ENCODE measurements around the gene IFT88. TPM values are rescaled to one million over a fixed set of nuclear protein-coding genes. Genes with fewer than 3 reads are reported as not detected.

Gene IFT88, protein sequence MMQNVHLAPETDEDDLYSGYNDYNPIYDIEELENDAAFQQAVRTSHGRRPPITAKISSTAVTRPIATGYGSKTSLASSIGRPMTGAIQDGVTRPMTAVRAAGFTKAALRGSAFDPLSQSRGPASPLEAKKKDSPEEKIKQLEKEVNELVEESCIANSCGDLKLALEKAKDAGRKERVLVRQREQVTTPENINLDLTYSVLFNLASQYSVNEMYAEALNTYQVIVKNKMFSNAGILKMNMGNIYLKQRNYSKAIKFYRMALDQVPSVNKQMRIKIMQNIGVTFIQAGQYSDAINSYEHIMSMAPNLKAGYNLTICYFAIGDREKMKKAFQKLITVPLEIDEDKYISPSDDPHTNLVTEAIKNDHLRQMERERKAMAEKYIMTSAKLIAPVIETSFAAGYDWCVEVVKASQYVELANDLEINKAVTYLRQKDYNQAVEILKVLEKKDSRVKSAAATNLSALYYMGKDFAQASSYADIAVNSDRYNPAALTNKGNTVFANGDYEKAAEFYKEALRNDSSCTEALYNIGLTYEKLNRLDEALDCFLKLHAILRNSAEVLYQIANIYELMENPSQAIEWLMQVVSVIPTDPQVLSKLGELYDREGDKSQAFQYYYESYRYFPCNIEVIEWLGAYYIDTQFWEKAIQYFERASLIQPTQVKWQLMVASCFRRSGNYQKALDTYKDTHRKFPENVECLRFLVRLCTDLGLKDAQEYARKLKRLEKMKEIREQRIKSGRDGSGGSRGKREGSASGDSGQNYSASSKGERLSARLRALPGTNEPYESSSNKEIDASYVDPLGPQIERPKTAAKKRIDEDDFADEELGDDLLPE
- total RNA-seq, result 12.1 and 14.7 TPM in 2 replicates
- 4.9 TPM for polyA plus RNA-seq (2012)

DNA sequence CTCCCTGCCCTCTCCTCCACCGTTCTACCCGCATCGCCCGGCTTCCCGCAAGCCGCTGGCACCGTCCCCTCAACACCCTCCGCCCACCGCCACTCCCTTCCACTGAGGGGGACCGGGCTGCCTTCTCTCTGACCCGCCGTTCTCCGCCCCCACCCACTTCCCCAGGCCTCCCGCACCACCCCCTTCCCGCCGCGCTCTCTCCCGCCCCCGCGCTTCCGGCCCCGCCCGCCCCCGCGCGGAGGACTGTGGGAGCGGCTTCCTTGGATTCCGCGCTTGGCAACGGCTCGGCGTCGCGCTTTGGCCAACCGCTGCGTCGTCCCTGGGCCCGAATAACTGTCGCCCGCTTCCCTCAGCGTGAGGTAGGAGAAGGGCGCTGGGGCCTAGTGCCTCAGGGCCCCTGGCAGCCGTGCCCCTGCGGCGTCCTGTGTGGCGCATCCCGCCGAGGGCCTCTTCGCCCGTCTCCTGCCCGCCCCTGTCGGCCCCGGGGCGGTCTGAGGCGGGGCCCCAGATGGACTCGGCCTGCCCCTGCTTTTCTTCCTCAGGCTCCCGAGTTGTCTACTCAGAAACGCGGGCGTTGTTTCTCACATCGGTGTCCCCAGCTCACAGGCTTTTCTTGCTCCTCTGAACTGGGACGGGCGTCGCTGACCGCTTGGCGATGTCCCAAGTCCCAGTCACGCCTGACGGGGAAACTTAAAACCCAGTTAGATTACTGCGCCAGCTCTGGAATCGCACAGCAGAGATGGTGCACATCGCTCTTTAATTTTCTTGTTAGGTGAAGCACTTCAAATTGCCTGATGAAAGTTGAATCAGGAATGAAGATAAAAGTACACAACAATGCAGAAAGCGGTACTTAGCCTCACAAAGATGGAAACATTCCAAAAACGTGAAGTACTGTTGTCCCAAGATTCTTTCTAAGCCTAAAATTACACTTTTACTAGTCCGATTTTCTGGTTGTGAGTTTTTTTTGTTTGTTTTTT, at the start of gene IFT88:
IFT88 (plus strand) TSS at position 260 of the 977 bp plus-strand sequence. CDS start 7,229 bp downstream, outside the sequence.
- DNase-seq (ENCODE audit: low read depth), result peak; percentile 91

DNA sequence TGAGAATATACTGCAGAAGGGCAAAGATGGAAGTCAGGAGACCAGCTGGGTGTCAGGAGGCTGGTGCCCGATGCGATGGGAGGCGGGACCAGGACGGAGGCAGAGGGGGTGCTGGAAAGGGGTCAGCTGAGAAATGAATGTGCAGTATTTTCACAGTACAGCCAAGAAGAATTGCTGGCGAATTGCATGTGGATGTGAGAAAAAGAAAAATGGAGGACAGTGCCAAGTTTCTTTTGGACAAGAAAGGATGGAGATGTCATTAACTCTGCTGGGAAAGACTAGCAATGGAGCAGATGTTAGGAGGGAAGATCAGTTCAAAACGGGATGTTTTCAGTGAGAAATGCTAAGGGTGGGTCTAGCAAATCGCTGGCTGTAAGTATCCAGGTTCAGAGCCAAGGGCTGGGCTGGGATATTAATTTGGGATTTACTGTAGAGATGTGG, 48.3 kb upstream of the IFT88 start:
- DNase-seq (ENCODE audit: low read depth), result no peak

DNA sequence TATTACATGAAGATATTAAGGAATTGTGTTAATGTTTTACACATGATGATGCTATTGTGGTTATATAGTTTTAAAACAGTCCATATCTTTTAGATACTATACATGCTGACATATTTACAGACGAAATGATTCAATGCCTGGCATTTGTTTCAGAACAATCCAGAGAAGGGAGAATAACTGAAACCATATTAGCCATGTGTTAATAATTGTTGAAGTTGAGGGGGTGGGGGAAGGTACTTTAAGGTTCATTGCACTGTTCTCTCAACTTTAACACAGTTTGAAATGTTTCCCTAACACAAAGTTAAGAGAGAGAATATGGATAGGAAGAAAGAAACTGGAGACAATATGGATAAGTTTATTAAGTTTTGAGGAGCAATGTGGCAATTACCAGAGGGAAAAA, 47.1 kb upstream of the IFT88 start:
- DNase-seq (ENCODE audit: low read depth), result no peak

DNA sequence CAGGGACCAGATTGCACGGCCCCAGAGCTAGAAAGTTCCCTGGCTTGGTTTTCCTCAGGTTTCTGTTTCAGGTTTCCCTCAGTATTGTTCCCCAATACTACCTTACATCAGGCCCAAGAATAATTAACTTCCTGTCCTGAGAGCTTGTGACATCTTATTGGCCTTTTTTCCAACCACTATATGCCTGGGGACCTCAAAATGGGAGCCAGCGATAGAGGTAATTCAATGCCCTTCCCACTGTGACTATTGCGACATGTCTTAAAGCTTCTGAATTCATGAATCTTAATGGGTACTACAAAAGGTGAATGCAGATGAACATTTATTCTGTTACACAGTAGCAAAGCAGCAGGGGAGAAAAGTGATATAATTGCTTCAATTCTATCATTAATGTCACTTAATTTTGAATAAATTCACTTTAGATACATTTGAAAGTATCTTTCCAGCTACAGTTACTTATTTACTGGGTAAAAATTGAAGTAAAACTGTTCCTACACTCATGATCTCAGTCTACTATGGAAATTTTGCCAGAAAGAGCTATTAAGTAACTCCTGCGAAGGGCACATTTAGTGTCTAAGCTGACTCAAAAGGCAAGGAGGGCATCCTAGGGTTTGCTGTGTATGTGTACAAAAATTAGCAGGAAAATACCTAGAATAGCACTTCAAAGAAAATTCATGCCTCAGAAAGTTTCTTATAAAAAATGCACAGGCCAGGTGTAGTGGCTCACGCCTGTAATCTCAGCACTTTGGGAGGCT, 45.4 kb upstream of the IFT88 start:
- no peak for DNase-seq (ENCODE audit: low read depth)

DNA sequence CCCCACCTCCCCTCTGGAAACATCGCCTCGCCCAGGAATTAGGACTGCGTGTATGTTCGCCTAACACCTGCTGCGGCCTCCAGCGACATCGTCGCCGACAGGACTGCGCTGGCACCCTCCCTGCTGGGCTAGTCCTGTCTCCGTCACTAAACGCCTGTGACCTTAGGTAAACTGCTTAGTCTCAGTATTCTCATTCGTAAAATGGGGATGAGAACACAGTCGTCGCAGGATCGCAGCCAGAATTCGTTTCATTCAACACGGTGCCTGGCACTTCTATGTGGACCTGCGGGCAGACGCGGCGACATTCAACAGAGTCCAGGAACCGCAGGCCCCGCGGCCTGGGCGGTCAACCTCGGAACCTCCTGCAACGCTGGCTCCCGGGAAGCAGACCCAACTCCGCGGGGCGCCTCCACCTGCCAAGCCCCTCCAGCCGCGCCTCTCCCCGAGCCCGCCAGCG, 41.8 kb upstream of the IFT88 start:
- peak; percentile 44 for DNase-seq (ENCODE audit: low read depth)

DNA sequence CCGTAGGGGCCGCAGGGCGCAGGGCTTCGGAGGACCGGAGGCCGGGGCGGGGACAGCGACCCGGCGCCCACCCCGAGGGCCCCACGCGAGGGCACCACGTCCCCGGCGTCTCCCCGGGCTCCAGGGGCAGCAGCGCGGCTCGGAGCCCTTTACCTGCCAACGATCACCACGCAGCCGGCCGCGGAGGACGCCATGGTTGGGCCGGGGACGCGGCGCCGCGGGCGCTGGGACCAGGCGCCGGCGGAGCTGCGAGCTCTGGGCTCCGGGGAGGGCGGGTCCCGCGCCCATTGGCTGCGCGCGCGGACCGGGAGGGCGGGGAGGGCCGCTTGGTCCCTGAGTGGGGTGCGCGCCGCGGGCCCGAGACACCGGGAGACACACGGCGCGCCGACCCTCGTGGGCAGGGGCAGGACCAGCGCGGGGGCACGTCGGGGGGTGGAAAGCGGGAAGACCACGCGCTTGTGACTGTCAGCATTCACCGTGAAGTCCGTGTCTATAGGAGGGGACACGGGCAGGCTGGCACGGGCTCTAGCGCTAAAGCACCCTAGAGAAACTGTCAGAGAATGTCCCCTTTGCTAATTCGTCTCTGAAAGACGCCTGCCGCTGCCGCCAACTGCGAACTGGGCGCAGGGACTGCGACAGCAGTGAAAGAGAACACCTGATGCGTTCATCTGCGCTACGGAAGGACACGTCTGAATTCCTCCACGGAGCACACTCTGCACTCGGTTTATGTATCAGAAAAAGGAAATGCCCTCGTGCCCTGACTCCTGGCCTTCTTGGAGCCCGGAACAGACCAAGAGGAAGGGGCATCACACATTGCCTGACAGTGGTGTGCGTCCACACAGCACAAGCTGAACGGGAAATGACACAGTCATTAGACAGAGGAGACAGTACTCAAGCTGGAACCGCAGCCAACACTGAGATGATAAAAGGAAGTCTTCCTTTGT, 41.1 kb upstream of the IFT88 start, which contains the start of gene CRYL1:
CRYL1 (minus strand) TSS at position 257 of the 944 bp plus-strand sequence; CDS start at position 194, 63 bp downstream.
- DNase-seq (ENCODE audit: low read depth), result peak; percentile 79

DNA sequence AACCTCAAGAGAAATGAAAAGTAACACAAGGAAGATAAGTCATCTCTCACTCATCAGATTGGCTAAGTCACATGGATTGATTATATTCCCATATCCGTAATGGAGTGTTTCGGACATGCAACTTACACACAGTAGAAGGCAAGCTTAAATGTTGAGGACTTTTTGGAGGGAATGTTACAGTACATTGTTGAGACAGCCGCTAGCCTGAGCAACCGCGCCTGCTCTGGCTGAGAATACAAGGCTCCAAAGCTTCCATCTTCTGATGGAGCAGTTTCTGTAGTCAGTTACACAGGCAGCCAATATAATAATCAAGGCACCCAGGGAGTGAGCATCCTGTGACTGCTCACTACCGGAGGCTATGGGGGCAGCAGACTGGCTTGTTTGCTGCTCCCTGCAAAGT, 40.3 kb upstream of the IFT88 start:
- DNase-seq (ENCODE audit: low read depth), result no peak

DNA sequence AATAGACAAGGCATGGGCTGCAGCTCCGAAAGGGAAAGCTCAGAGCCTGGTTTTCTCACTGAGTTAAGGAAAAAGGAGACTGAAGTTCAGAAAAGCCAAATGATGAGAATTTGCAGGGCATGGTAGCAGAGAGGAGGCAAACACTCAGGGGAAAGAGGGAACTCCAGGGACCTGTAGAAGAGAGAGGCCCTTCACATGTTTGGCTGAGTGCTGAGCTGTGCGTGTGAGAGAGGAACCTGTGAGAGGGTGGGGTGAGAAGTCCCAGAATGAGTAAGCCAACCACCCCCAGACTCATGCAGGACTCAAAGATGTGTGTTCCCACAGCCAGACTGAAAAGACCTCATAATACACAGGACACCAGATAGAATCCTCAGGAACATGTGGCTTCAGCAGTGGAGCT, 38.5 kb upstream of the IFT88 start:
- DNase-seq (ENCODE audit: low read depth), result no peak

DNA sequence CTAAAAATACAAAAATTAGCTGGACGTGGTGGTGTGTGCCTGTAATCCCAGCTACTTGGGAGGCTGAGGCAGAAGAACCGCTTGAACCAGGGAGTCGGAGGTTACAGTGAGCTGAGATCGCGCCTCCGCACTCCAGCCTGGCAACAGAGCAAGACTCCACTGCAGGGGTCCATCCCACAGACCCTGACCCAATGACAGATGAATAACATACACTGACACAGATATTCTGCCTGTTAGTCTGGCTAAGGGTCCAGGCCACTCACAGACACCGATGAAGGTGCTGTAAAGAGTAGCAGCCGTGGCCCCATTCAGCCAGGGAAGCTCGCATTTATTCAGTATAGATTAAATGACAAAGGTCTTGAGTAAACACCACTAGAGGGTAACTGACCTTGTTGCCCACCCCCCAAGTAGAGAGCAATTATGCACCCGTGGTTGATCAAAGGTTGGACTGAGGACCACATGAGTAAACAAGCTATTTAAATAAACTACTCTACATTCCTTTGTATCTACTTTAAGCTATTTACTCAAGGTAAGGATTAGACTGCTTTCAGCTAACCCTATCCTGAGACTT, 32.8 kb upstream of the IFT88 start:
- DNase-seq (ENCODE audit: low read depth), result no peak

DNA sequence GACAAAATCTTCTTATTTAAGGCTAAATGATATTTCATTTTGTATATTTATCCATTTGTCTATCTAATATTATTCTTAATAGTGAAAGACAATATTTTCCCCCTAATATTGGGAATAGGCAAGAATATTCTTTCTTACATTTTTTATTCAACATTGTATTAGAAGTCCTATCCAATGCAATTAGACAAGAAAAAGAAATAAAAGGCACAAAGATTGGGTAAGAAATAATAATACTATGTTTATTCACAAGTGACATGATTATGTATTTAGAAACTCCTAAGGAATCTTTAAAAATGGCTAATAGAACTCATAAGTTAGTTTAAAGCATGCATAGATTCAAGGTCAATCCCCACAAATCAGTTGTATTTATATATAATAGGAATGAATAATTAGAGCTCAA, 30.0 kb upstream of the IFT88 start:
- DNase-seq (ENCODE audit: low read depth), result no peak

DNA sequence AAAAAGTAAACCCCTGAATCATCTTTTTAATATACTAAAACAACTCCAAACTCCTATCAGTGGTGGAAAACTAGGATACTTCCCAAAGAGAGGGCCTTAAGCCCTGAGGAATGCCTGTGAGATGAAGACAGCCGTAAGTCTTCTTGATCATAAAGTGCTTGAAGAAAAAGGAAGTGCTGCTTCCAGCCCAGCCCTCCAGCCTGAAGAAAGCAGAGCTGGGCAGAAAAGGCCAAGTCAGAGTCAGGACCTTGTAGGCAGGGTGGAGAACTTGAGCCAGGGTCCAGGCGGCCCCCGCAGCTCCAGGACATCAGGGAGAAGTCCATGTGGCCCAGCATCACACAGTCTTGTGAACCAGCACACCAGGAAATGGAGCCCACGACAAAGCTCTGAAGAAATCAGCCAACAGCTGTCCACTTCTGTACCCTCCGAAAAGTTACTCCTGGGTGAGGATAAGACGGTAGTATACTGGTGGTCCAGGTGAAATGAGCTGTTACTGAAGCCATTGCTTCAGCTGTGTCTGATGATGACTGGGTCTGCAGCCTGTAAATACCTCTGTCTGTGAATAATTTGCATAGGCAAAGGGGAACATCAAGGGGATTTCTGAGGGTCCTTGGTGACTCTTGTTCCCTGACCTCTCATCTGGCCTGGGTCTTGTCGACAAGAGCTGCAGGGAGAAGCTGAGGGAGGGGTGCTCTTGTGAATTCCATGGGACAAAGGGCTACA, 22.6 kb upstream of the IFT88 start:
- no peak for DNase-seq (ENCODE audit: low read depth)

DNA sequence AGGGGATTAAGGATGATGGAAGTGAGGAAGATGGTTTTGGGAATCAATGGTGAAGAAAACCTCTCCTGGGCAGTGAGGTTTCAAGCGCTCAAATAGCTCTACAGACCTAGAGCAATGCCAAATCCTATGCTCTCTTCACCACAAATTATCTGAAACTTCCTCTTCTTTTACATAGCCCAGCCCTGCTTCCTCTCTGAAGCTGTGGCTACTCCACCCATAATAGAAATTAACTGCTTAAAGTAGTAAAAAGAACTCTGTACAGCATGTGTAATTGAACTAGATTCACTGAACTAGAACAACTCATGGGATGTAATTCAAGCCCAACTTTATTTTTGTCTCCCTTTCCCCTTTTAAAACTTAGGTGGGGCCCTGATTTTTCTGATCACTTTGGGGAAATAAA, 20.4 kb upstream of the IFT88 start:
- no peak for DNase-seq (ENCODE audit: low read depth)

DNA sequence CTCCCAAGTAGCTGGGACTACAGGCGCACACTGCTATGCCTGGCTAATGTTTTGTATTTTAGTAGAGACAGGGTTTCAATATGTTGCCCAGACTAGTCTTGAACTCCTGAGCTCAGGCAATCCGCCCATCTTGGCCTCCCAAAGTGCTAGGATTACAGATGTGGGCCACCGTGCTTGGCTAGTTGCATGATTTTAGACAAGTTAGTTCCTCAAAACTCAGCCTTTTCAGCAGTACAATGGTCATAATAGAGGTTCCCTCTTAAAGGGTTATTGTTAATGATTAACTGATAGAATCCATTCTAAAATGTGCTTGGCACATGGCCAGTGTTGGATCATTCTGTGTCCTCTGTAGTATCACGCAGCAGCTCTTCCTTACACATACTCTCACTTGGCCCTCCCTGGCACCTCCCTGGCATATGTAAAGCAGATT, 19.5 kb upstream of the IFT88 start:
- no peak for DNase-seq (ENCODE audit: low read depth)

DNA sequence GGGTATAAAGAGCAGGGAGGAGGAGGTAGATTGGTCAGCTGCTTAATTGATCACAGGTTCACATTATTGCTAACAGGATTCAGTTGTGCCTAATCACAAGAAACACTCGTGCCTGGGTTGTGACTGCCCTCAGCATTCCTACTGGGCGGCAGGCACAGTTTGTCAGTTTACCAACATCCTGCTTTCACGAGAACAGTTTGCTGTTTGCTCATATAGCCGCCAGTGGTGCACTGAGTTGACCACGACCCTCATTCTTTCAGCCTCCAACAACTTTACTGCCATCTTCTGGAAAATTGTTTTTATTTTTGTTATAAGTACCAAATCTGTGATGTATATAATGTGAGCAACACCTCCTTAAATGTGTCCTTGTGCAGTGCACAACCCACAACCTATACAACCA, 16.2 kb upstream of the IFT88 start:
- DNase-seq (ENCODE audit: low read depth), result no peak

DNA sequence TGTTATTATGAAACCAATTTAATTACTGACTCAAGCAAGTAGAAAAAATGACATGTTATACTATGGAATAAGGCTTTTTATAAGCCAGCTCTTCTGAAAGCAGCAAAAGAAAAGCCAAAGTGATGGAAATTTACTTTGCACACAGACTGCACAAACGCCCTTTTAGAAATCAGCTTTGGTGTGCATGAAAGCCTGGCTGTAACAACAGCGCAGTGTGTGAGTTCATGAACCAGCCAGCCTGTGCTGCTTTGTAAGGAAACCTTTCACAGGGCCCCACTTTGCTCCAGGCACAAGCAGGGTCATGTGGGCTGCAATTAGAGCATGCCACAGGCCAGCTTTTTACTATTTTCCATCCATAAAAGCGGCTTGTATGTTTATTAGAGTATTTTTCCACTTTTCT, 13.6 kb upstream of the IFT88 start:
- DNase-seq (ENCODE audit: low read depth), result no peak

DNA sequence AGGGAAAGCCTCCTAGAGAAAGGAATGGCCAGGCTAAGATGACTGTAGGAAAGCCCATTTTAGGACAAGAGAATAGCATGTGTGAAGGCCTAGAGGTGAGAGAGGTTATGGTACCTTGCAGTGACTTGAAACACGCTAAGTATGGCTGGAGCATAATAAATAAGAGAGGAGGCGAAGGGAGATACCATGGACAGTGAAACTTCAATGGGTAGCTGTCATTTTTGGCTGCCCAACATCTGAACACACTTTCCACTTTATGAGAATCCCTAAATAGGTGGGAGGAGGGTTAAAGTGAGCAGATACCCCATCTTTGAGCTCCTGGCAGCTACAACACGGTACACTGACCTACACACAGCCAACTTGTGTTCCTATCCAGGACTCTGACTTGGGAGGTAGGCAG, 8.0 kb upstream of the IFT88 start:
- DNase-seq (ENCODE audit: low read depth), result peak; percentile 6

DNA sequence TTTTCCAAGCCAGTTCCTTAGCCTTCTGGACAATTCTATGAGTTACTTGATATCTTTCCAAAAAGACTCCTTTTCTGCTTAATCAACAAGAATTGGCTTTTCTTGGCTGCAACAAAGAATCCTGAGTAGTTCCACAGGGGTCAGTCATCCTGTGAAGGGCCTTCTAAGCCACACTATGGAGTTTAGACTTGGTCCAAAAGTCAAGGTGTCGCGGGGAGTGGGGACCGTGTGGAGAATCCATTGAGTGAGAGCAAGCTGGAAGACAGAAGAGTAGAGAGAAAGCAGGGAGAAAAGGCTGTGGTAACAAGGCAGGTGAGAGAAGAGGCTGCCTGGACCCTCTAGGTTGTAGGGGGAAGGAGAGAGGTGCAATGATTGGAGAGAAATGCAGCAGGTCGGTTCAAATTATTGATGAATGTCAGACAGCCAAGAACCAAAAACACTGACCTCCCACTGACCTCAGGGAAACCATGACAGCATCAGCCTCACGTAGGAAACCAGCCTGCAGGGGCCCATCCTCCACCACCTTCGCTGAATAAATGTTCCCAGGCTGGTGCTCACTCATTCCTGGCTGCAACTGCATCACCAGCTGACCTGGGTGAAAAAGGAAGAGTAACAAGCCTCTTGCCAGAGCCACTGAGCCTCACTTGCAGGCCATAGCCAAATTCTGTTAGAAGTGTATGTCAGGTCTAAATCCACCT, 7.1 kb upstream of the IFT88 start:
- no peak for DNase-seq (ENCODE audit: low read depth)
